D721Med (cell line): ENCODE data around the gene USH1C.

ENCODE experiments used
- DNase-seq: peaks from one replicate; pipeline ENCODE4 v3.0.0; 2011; ENCODE audit warnings: low spot score; ENCODE audit not compliant: insufficient read length
- FAIRE-seq: peaks from 2 replicates; lab custom pipeline; 2011; peaks lifted over from hg19 to GRCh38; lab: Jason Lieb, UNC
- CTCF ChIP-seq: IDR thresholded peaks from 2 replicates; pipeline ENCODE4 v1.5.1; 2012; ENCODE audit warnings: mild to moderate bottlenecking, control low read depth; ENCODE audit not compliant: insufficient read depth; ENCODE audit errors: missing control alignments

USH1C gene

GRCh38 chr11:17531636-17532113 lies 12.5 kb downstream of the USH1C start:
- FAIRE-seq = no peak
- TF ChIP-seq CTCF = no peak

GRCh38 chr11:17531071-17531600 lies 13.1 kb downstream of the USH1C start:
- DNase-seq (no peak), FAIRE-seq (no peak)
- TF ChIP-seq CTCF = no peak

More at GRCh38 chr11:17531636-17532113, 12.5 kb downstream of the USH1C start:
- DNase-seq = no peak

DNA sequence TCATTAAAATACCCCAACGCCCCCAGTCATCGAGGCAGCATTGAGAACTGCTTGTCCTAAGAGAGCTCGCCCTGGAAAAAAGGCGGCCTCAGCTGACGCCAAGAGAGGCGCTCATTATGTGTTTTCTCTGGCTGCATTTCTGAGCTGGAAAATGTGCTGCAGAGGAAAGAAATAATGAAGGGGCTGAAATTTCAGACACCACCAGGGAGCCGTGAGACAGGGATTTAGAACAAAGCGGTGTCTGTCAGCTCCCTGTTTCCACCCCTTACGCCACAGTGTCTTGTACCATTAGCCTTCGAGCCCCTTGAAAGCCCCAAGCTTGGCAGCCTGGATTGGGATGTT lies 14.4 kb downstream of the USH1C start:
- no peak for FAIRE-seq
- no peak for DNase-seq
- TF ChIP-seq CTCF = no peak

DNA sequence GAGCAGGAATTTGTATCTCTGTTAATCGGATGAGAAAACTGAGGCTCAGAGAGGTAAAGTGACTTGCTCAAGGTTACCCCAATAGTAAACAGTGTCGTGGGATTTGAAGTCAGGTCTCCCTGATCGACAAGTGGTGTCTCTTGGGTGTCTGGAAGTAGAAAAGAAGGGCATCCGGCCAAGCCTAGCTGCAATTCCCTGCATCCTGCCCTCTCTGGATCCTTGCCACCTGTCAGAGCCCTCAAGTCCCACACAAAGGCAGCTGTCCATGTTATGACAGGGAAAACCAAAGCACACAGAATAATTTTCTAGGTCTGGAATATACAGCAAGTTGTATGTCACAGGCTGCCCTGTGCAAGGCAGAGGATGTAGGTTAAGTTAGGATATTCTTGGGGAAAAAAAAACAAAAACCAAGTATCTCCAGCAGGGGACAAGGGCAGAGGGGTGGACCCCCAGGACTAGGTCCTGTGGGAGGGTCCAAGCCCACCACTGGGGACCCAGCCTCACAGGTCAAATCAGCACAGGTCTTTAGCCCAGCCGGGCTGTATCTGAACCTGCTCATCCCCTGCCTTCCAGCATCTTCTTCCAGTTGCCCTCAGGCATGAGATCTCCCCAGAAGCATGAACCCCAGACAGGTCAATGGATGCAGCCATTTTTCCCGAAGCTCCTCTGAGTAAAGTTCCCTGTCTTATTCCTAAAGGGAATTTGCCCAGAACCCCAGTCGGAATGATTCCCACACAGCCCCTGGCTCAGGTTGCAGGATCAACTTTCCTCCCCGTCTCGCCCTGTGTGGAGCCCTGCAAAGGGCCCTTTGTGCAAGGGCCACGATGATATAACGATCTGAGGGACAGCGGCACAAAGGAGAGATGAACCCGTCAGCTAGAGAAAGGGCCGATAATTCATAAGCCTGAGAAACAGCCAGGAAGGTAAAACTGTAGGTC lies 15.0 kb downstream of the USH1C start:
- FAIRE-seq (no peak), DNase-seq (no peak)
- TF ChIP-seq CTCF = no peak

- DNase-seq (peak; percentile 87), FAIRE-seq (no peak)
- TF ChIP-seq CTCF = peak; percentile 71
These were observed 16.0 kb downstream of the USH1C start for GRCh38 chr11:17528181-17528691.

GRCh38 chr11:17527628-17527995 lies 16.6 kb downstream of the USH1C start:
- no peak for TF ChIP-seq CTCF
- no peak for DNase-seq
- no peak for FAIRE-seq
